Neutrophil (primary cell): ENCODE data around the gene FAIM.
"Not testable (repeated sequence)": the region's sequence is repeated elsewhere in the genome, so short reads cannot be mapped to it uniquely, and the experiment has no call there.

Experiments used
- H3K27ac ChIP-seq: fragments of 200-600 bp; sonication (generic); 2 replicates; pipeline ENCODE4 v1.5.1; 2016; ENCODE audit warnings: mild to moderate bottlenecking, moderate library complexity
- H3K27me3 ChIP-seq: fragments of 200-600 bp; sonication (generic); 2 replicates; pipeline ENCODE4 v1.6.0; 2016; ENCODE audit warnings: mild to moderate bottlenecking
- H3K36me3 ChIP-seq: fragments of 200-600 bp; sonication (generic); 2 replicates; pipeline ENCODE4 v1.5.1; 2017
- H3K4me1 ChIP-seq, 2 experiments: fragments of 200-600 bp in 1 of 2; sonication (generic) in 1 of 2; 1 replicate in 1 of 2; 2 replicates in 1 of 2; pipeline versions ENCODE4 v1.5.1 to v1.6.1; 2013 to 2016; ENCODE audit warnings: low read depth in 1 of 2, low read length in 1 of 2, mild to moderate bottlenecking in 1 of 2, moderate library complexity in 1 of 2; ENCODE audit not compliant: control insufficient read depth in 1 of 2, insufficient read depth in 1 of 2
- H3K4me3 ChIP-seq, 2 experiments: fragments of 200-600 bp in 1 of 2; sonication (generic) in 1 of 2; 1 replicate in 1 of 2; 2 replicates in 1 of 2; pipeline ENCODE4 v1.5.1; 2013 to 2016; ENCODE audit warnings: low read depth in 1 of 2, low read length in 1 of 2, mild to moderate bottlenecking in 1 of 2, moderate library complexity in 1 of 2
- H3K9me3 ChIP-seq: fragments of 200-600 bp; sonication (generic); 2 replicates; pipeline ENCODE4 v1.5.1; 2016
- CTCF ChIP-seq: fragments of 200-600 bp; sonication (generic); IDR thresholded peaks from 2 replicates; pipeline ENCODE4 v1.5.1; 2016; ENCODE audit warnings: antibody characterized with exemption

Gene FAIM

GRCh38 chr3:138588445-138588844 lies 20.1 kb upstream of the FAIM start:
- Histone ChIP-seq H3K27ac (no peak overlapping the region), H3K36me3 (no peaks in the 10 kb centered on the region), H3K9me3 (no peaks in the 10 kb centered on the region), H3K27me3 (peaks cover 23% of the 10 kb centered on the region), H3K4me1 (peaks cover 0 to under 1% of the 10 kb centered on the region in 2 experiments), H3K4me3 (no peak overlapping the region)
- no peak for TF ChIP-seq CTCF

GRCh38 chr3:138591392-138591791 lies 17.2 kb upstream of the FAIM start:
- H3K4me3 ChIP-seq = no peak overlapping the region
- no peaks in the 10 kb centered on the region for H3K9me3 ChIP-seq
- no peak for TF ChIP-seq CTCF
- H3K4me1 ChIP-seq = peaks cover 7 to 14% of the 10 kb centered on the region in 2 experiments
- no peaks in the 10 kb centered on the region for H3K36me3 ChIP-seq
- no peak overlapping the region for H3K27ac ChIP-seq
- H3K27me3 ChIP-seq = peaks cover 37% of the 10 kb centered on the region

GRCh38 chr3:138593488-138594149 lies 15.0 kb upstream of the FAIM start:
- peak overlapping the region; percentile 83 to 97 for H3K4me3 ChIP-seq
- TF ChIP-seq CTCF = no peak
- no peaks in the 10 kb centered on the region for H3K9me3 ChIP-seq

GRCh38 chr3:138594150-138594934 lies 14.2 kb upstream of the FAIM start, which contains the start of gene CEP70:
TSS of gene CEP70 (minus strand) at chr3:138594260. CDS start at chr3:138572927, 21,333 bp downstream.
- H3K36me3 ChIP-seq = no peaks in the 10 kb centered on the region
- TF ChIP-seq CTCF = peak; percentile 90
- peaks cover 7 to 14% of the 10 kb centered on the region in 2 experiments for H3K4me1 ChIP-seq
- peaks cover 37% of the 10 kb centered on the region for H3K27me3 ChIP-seq
- H3K27ac ChIP-seq = peak within 1 kb of the TSS; percentile 18
- no peaks in the 10 kb centered on the region for H3K9me3 ChIP-seq
- peak within 1 kb of the TSS; percentile 83 to 97 for H3K4me3 ChIP-seq

More at GRCh38 chr3:138593488-138594149, 15.0 kb upstream of the FAIM start:
- Histone ChIP-seq H3K4me1 (peaks cover 7 to 14% of the 10 kb centered on the region in 2 experiments), H3K27me3 (peaks cover 37% of the 10 kb centered on the region), H3K36me3 (no peaks in the 10 kb centered on the region), H3K27ac (no peak overlapping the region)

GRCh38 chr3:138594935-138595610 lies 13.5 kb upstream of the FAIM start:
- Histone ChIP-seq H3K27me3 (peaks cover 38% of the 10 kb centered on the region), H3K4me1 (peaks cover 7 to 14% of the 10 kb centered on the region in 2 experiments), H3K4me3 (peak overlapping the region; percentile 83 to 97), H3K27ac (no peak overlapping the region), H3K9me3 (no peaks in the 10 kb centered on the region), H3K36me3 (no peaks in the 10 kb centered on the region)
- TF ChIP-seq CTCF = no peak

GRCh38 chr3:138597186-138597976 lies 11.2 kb upstream of the FAIM start:
- H3K36me3 ChIP-seq, H3K4me3 ChIP-seq, H3K9me3 ChIP-seq, H3K27ac ChIP-seq: not testable (repeated sequence)
- peaks cover 7 to 14% of the 10 kb centered on the region in 2 experiments for H3K4me1 ChIP-seq
- H3K27me3 ChIP-seq = peaks cover 32% of the 10 kb centered on the region
